22Rv1 (cell line): ENCODE data around the gene CASP7.

Source experiments
- H3K27ac ChIP-seq: fragments of 450-650 bp; 2 replicates; pipeline ENCODE4 v1.5.1; 2017
- ZFX ChIP-seq: fragments of 450-650 bp; IDR thresholded peaks from 2 replicates; pipeline ENCODE4 v1.6.1; 2017; ENCODE audit warnings: antibody characterized with exemption, borderline replicate concordance
- TF ChIP-seq, protein P1 (sequence below): fragments of 450-650 bp; IDR thresholded peaks from 2 replicates; pipeline ENCODE4 v1.5.1; 2017; ENCODE audit warnings: mild to moderate bottlenecking

The CASP7 gene

DNA sequence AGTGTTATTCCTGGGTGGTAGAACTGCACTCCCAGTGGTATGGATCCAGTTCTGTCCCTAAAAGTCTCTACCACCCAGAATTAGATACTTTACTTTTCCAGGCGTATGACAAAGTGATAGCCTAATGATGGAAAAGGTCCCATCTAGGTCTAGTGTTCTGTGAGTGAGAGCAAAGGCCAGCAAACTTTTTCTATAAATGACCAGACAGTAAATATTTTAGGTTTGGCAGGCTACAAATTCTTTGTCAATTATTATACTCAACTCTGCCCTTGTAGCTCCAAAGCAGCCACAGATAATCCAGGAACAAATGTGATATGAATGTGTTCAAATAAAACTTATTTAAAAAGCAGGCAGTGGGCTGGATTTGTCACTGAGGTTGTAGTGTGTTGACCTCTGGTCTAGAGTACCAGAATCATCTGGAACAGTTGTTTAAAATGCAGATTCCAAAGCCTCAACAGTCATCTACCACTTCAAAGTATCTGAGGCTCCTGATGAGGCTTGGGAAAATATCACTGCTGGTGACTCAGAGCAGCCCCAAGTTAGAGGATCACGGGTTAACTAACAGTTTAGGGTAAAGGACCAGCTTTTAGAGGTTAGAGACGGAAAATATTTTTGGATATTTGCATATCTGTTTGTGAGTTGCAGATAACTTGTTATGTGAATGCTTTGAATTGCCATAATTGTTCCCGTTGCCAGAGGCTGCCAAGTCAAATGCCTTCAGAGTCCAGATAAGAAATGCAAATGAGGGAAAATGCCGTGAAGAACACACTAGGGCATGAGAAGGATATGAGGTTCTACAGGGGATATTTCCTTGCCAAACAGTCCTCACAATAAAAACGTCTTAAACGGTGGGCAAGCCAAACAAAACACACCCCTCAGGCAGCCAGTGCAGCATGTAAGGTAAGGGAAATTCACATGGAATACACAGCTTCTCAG, 35.3 kb upstream of the CASP7 start:
- TF ChIP-seq, protein P1, sequence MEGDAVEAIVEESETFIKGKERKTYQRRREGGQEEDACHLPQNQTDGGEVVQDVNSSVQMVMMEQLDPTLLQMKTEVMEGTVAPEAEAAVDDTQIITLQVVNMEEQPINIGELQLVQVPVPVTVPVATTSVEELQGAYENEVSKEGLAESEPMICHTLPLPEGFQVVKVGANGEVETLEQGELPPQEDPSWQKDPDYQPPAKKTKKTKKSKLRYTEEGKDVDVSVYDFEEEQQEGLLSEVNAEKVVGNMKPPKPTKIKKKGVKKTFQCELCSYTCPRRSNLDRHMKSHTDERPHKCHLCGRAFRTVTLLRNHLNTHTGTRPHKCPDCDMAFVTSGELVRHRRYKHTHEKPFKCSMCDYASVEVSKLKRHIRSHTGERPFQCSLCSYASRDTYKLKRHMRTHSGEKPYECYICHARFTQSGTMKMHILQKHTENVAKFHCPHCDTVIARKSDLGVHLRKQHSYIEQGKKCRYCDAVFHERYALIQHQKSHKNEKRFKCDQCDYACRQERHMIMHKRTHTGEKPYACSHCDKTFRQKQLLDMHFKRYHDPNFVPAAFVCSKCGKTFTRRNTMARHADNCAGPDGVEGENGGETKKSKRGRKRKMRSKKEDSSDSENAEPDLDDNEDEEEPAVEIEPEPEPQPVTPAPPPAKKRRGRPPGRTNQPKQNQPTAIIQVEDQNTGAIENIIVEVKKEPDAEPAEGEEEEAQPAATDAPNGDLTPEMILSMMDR, result no peak
- no peak overlapping the region for H3K27ac ChIP-seq

DNA sequence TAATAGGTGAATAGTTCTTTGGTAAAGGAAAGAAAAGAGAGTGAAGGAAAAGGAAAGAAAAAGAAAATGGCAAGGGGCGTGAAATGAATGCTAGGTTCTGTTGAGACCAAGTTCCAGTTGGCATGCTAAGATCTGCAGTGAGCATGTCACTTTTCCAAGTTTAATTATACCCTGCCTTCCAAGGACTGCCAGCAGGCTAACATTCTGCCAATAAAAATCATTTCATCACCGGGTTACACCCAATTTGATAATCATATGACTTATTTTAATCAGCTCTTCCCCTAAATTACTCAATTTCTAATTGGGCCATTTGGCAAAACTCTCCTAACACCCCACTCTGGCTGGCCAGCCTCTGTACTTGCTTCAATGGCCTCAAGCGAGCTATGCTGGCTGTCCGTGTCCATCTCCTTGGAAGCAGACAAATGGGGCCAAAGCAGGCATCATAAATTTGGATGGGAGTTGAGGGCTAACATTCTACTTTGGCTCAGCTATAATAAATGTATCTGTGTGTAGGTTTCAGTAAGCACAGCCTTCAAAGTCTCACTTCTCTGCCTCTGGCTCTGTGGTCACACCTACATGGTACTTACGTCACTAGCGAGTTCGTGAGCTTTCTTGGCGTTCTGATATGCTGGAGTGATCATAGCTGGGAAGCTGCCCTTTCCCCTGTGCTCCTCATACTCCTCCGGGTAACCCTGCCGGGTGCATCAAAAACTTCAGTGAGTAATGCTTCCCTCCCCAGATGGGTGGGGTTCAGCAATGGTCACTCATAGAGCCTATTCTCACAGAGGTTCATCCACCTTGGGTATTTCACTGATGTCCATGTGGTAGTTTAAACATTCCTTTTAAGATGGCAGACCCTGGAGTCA, 33.1 kb upstream of the CASP7 start:
- TF ChIP-seq, protein P1, result no peak
- TF ChIP-seq ZFX, result no peak
- no peak overlapping the region for H3K27ac ChIP-seq

DNA sequence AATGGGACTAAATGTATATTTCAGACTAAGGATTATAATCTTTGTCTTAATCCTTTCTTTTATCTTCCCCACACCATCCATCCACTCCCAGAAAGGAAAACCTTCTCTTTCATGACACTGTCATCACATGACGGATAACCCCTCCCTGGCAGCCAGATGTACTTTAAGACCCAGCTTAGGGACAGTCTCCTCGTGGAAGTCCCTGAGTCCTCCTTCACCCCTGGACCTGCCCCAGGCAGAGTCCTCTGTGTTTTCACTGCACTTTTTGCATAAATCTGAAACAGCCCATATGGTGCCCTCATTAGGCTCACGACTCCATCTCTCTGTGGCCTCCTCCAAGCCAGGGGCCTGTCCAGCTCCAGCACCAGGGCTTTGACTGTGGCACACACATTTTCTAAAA, 31.9 kb upstream of the CASP7 start:
- no peak for TF ChIP-seq ZFX
- TF ChIP-seq, protein P1, result no peak
- no peak overlapping the region for H3K27ac ChIP-seq

DNA sequence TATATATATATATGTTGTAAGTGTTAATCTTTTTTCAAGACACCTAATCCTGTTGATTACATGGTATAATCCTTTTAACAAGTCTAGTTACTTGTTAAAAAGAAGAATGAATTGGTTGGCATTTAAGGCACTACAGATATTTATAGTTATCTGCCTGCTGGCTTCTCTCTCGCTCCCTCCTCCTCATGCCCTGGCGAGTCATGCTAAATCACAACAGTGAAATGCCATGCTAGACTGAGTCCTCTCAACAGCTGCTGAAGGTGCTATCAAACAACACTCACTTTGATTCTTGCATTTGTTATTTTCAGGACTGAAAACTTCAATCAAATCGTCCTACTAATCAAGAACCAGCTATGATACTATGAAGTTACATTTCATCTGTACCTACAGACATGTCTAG, 31.2 kb upstream of the CASP7 start:
- TF ChIP-seq ZFX, result no peak
- TF ChIP-seq, protein P1, result no peak
- H3K27ac ChIP-seq, result no peak overlapping the region

DNA sequence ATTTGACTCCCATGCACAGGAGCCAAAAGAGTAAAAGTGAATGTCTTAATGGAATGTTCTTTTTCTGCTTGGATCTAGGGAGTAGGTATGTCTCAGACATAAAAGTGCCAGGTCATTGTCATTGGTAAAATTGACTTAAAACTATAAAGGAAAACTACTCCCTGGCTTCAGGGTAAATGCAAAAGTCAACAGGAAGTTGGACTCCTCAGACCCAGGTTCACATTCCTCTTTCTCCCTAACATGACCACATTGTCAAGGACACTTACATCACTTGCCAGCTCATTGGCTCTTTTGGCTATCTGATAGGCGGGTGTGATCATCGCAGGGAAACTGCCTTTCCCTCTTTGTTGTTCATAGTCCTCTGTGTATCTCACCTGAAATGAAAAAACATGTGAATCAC, 29.5 kb upstream of the CASP7 start:
- TF ChIP-seq, protein P1, result no peak
- no peak for TF ChIP-seq ZFX
- no peak overlapping the region for H3K27ac ChIP-seq

DNA sequence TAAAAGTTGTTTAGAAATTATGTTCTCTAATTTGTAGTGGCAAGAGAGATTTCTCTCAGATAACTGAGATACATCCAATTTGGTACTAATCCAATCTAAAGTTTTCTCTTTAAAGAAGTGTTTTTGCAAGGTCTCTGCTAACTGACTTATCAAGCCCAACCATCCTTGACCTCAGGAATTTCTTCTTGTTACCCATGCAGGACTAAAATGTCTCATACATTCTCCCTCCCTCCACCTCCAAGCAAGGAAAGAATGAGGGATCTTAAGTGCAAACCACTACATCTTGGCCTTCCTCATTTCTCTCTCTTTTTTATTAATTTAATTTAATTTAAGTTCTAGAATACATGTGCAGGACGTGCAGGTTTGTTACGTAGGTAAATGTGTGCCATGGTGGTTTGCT, 28.7 kb upstream of the CASP7 start:
- H3K27ac ChIP-seq, result no peak overlapping the region
- no peak for TF ChIP-seq ZFX
- TF ChIP-seq, protein P1, result no peak
